Amniotic epithelial cell (primary cell): ENCODE data around the gene PICALM.
A peak's percentile ranks its signal among the peaks of the same experiment; 100 is the strongest.

Source experiments
- DNase-seq: peaks from one replicate; pipeline ENCODE4 v3.0.0-alpha.2; 2010; ENCODE audit warnings: low read depth

The PICALM gene

GRCh38 chr11:86047275-86047991 lies 21.5 kb downstream of the PICALM start:
- peak; percentile 84 for DNase-seq

GRCh38 chr11:86046116-86046515 lies 22.8 kb downstream of the PICALM start:
- DNase-seq = peak; percentile 33

GRCh38 chr11:86043765-86044503 lies 24.9 kb downstream of the PICALM start:
- DNase-seq = no peak

GRCh38 chr11:86041975-86042378 lies 26.9 kb downstream of the PICALM start:
- peak; percentile 88 for DNase-seq

- no peak for DNase-seq
Observed at GRCh38 chr11:86040919-86041850, 27.7 kb downstream of the PICALM start.

- no peak for DNase-seq
Observed at GRCh38 chr11:86039094-86039493, 29.8 kb downstream of the PICALM start.

GRCh38 chr11:86037743-86038142 lies 31.1 kb downstream of the PICALM start:
- DNase-seq = no peak

- DNase-seq = no peak
Observed at GRCh38 chr11:86035920-86036319, 33.0 kb downstream of the PICALM start.

- no peak for DNase-seq
Observed at GRCh38 chr11:86035164-86035563, 33.7 kb downstream of the PICALM start.

GRCh38 chr11:86034710-86035109 lies 34.2 kb downstream of the PICALM start:
- DNase-seq = no peak

GRCh38 chr11:86021377-86021776 lies 47.5 kb downstream of the PICALM start:
- DNase-seq = no peak

- no peak for DNase-seq
Observed at GRCh38 chr11:86018249-86018648, 50.6 kb downstream of the PICALM start.

- no peak for DNase-seq
Observed at GRCh38 chr11:86016451-86016850, 52.4 kb downstream of the PICALM start.

GRCh38 chr11:86015699-86016098 lies 53.2 kb downstream of the PICALM start:
- DNase-seq = no peak

- no peak for DNase-seq
Observed at GRCh38 chr11:86014221-86014620, 54.7 kb downstream of the PICALM start.

GRCh38 chr11:86013713-86014112 lies 55.2 kb downstream of the PICALM start:
- no peak for DNase-seq

- DNase-seq = no peak
Observed at GRCh38 chr11:86011175-86011574, 57.7 kb downstream of the PICALM start.

GRCh38 chr11:86003654-86004053 lies 65.2 kb downstream of the PICALM start:
- DNase-seq = no peak

- no peak for DNase-seq
Observed at GRCh38 chr11:86002431-86002830, 66.5 kb downstream of the PICALM start.

GRCh38 chr11:85991508-85991907 lies 77.4 kb downstream of the PICALM start:
- no peak for DNase-seq

- DNase-seq = no peak
Observed at GRCh38 chr11:85989746-85990145, 79.1 kb downstream of the PICALM start.

- DNase-seq = no peak
Observed at GRCh38 chr11:85988780-85989179, 80.1 kb downstream of the PICALM start.
